ENCODE results near the gene MPDU1. TPM values are rescaled to one million over a fixed set of nuclear protein-coding genes. Genes with fewer than 3 reads are reported as not detected.

MPDU1 gene
- total and polyA plus RNA-seq, 2 of the 13 experiments (the other 11 are each of a cell fraction or from before 2014, with no cell fraction given), result 112 to 167 TPM

- TF ChIP-seq FUBP1 (CRISPR knock-in tag; IDR thresholded peaks at IDR 0.05; ENCODE audit: borderline replicate concordance), result no peak
- TF ChIP-seq PHF5A (CRISPR knock-in tag; IDR thresholded peaks at IDR 0.05; ENCODE audit: low read depth, unreplicated experiment), result peak; percentile 39
- no peak for TF ChIP-seq ZKSCAN1 (IDR thresholded peaks at IDR 0.05; ENCODE audit: low read length)
- peak; percentile 95 for TF ChIP-seq TARDBP (CRISPR knock-in tag; IDR thresholded peaks at IDR 0.05)
- TF ChIP-seq SRY (CRISPR knock-in tag; IDR thresholded peaks at IDR 0.05), result peak; percentile 81; the same call in 1 of the 2 replicates
- no peak for TF ChIP-seq HNRNPL (IDR thresholded peaks at IDR 0.05; ENCODE audit: low read depth, low read length)
- no peak for TF ChIP-seq KDM1A (CRISPR knock-in tag; IDR thresholded peaks at IDR 0.05)
- no peak for TF ChIP-seq ZNF10 (CRISPR knock-in tag; IDR thresholded peaks at IDR 0.05; ENCODE audit: borderline replicate concordance, low read depth)
- TF ChIP-seq ZNF883 (CRISPR knock-in tag; IDR thresholded peaks at IDR 0.05; ENCODE audit: not compliant biosample characterization), result no peak
- 0 out of 2 replicates have a peak, but pooled peaks have one; percentile 51 for TF ChIP-seq SALL2 (CRISPR knock-in tag; IDR thresholded peaks at IDR 0.05)
- no peak; the same call in 1 of the 2 replicates for TF ChIP-seq DZIP1 (CRISPR knock-in tag; IDR thresholded peaks at IDR 0.05)
- peak; percentile 99 for TF ChIP-seq MYC (CRISPR knock-in tag; IDR thresholded peaks at IDR 0.05; ENCODE audit: borderline replicate concordance)
- no peak for TF ChIP-seq ZNF775 (CRISPR knock-in tag; IDR thresholded peaks at IDR 0.05; ENCODE audit: borderline replicate concordance)
- TF ChIP-seq TCF12 (IDR thresholded peaks at IDR 0.05), result no peak
- TF ChIP-seq TCF12 (CRISPR knock-in tag; IDR thresholded peaks at IDR 0.05), result no peak
- no peak for TF ChIP-seq ZSCAN29 (CRISPR knock-in tag; conservative IDR thresholded peaks at IDR 0.05)
- TF ChIP-seq NONO (IDR thresholded peaks at IDR 0.05), result no peak
- no peak for TF ChIP-seq NONO (CRISPR knock-in tag; conservative IDR thresholded peaks at IDR 0.05)
- TF ChIP-seq HMG20B (CRISPR knock-in tag; conservative IDR thresholded peaks at IDR 0.05), result no peak
- TF ChIP-seq ZFP1 (CRISPR knock-in tag; IDR thresholded peaks at IDR 0.05), result no peak
- no peak for TF ChIP-seq KLF13 (CRISPR knock-in tag; IDR thresholded peaks at IDR 0.05)
- peak; percentile 79 for TF ChIP-seq GABPA (IDR thresholded peaks at IDR 0.05; ENCODE audit: low read depth, low read length)
- TF ChIP-seq GABPA (CRISPR knock-in tag; IDR thresholded peaks at IDR 0.05; ENCODE audit: low read depth), result peak; percentile 97
- TF ChIP-seq ZFP91 (CRISPR knock-in tag; IDR thresholded peaks at IDR 0.05; ENCODE audit: borderline replicate concordance), result no peak
- peak; percentile 92 for TF ChIP-seq TGIF2 (CRISPR knock-in tag; IDR thresholded peaks at IDR 0.05)
- TF ChIP-seq ZNF251 (CRISPR knock-in tag; IDR thresholded peaks at IDR 0.05), result no peak
- no peak for TF ChIP-seq SOX13 (IDR thresholded peaks at IDR 0.05)
- 0 out of 4 replicates have a peak, but pooled peaks of 1 of the 2 experiments have one; percentile 12 for TF ChIP-seq SOX13 (CRISPR knock-in tag; conservative IDR thresholded peaks at IDR 0.05 in 1 of 2, IDR thresholded peaks at IDR 0.05 in 1 of 2)
- no peak for TF ChIP-seq MLLT10 (CRISPR knock-in tag; IDR thresholded peaks at IDR 0.05)
Measured at GRCh38 chr17:7572338-7572587, 11.4 kb upstream of the MPDU1 start (continued).

Data from HepG2 (cell line).